GM13977 (cell line): Measurements from ENCODE around the gene TMEM154.

Experiments
- DNase-seq: peaks from one replicate; pipeline ENCODE4 v3.0.0; 2012; ENCODE audit warnings: low spot score
- CTCF ChIP-seq: IDR thresholded peaks from 2 replicates; pipeline ENCODE4 v1.5.1; 2012; ENCODE audit warnings: mild to moderate bottlenecking, control low read depth; ENCODE audit not compliant: insufficient read depth; ENCODE audit errors: extremely low read depth, missing control alignments
- in situ Hi-C: fragments of 300-500 bp; cut with MboI; formaldehyde crosslinking; loops from one replicate; pipeline ENCODE4 v1.12.0; 2022; ENCODE audit warnings: low sequenced_read_pairs, low pct_unique_long_range_greater_than_20kb, mixed read lengths, inconsistent platforms; ENCODE audit not compliant: unreplicated experiment

TMEM154 gene

GRCh38 chr4:152613841-152614721 is 65.7 kb downstream of the TMEM154 start:
- TF ChIP-seq CTCF: no peak
- in situ Hi-C loops: no loop called here
- no peak for DNase-seq

GRCh38 chr4:152613351-152613750 is 66.4 kb downstream of the TMEM154 start:
- no peak for DNase-seq
- no peak for TF ChIP-seq CTCF
- in situ Hi-C loops: no loop called here

- TF ChIP-seq CTCF: no peak
- no peak for DNase-seq
- in situ Hi-C loops: no loop called here
Observed at GRCh38 chr4:152610131-152610530, 69.7 kb downstream of the TMEM154 start.

- no peak for DNase-seq
- no peak for TF ChIP-seq CTCF
- in situ Hi-C loops: no loop called here
Observed at GRCh38 chr4:152609481-152609880, 70.3 kb downstream of the TMEM154 start.

GRCh38 chr4:152607178-152607577 is 72.6 kb downstream of the TMEM154 start:
- no peak for DNase-seq
- no peak for TF ChIP-seq CTCF
- in situ Hi-C loops: no loop called here

GRCh38 chr4:152606753-152607152 is 73.0 kb downstream of the TMEM154 start:
- no peak for DNase-seq
- TF ChIP-seq CTCF: no peak
- in situ Hi-C loops: no loop called here
